GM21447 (cell line): ENCODE results near the gene LY9.

Experiments used
- ATAC-seq: cut with Tn5 transposase; IDR thresholded peaks from one replicate; pipeline ENCODE4 v1.9.1; 2021; ENCODE audit not compliant: unreplicated experiment

The LY9 gene

DNA sequence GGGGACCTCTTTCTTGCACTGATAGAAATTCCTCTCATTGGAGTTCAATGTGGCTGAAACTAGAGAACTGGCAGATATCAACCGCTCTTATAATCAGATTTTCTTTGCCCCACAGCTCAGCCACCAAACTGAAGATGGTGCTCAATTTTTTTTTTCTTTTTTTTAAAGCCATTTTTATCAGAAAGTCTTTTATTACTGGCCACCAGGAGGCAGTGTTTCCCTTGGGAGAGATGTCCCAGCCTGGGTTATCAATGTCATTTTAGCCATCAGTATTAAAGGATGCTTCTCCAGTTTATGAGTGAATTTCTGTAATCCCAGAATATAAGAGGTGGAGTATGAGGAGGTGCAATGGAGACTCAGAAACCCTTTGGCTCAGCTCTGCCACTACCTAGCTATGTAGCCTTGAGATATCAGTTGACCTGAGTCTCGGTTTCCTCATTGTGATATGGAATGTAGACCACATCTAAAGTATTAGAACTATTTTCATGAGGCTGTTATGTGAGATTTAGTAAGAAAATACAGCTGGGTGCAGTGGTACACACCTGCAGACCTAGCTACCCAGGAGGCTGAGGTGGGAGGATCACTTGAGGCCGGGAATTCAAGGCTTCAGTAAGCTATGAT is 39.1 kb downstream of the LY9 start:
- ATAC-seq, result no peak

- ATAC-seq, result no peak
These were observed 39.8 kb downstream of the LY9 start for GRCh38 chr1:160835751-160836150.

GRCh38 chr1:160836561-160836960 is 40.6 kb downstream of the LY9 start:
- ATAC-seq, result no peak

DNA sequence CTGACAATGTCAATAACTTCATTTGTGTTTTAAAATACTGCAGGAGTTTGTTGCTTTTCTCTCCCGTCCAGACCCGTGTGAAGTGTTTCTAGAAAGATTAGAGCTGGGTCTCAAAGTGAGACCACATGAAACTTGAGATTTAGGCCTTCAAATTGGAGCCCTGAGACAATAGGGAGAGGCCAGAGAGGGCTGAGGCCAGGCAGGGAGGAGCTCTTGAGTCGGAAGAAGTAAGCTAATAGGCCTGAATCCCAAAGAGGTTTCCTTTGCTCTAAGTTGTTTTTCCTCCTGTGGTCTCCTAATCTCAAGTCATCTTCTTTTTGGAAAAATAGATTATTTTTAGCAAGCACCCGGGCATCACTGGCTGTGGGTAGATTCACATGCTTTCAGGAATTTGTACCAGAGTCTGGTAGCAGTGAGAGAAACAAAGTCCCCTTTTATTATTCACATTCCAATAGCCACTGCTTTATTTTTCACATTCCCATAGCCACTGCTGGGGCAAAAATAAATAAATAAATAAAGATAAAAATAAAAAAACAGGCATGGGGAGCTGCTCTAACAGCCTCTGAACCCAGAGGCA is 41.1 kb downstream of the LY9 start:
- ATAC-seq, result no peak

GRCh38 chr1:160837558-160838205 is 41.7 kb downstream of the LY9 start:
- peak; percentile 75 for ATAC-seq

GRCh38 chr1:160838888-160839287 is 42.9 kb downstream of the LY9 start:
- ATAC-seq, result no peak

DNA sequence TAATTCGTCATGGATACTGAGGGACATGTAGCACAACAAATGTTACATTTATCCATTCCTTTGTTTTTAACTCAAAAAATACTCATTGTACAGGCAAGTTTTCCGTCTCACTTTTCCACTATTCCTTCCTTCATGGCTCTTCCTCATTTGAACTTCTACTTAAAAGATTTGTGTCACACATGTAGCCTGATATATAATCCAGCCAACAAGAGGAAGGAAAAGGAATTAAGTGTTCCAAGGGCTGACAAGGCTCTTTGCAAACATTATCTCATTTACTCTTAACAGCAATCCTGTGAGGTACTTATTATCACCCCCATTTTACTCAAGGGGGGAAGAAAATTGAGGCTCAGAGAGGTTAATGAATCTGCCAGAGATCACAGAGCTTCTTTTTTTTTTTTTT is 43.8 kb downstream of the LY9 start:
- ATAC-seq, result no peak

DNA sequence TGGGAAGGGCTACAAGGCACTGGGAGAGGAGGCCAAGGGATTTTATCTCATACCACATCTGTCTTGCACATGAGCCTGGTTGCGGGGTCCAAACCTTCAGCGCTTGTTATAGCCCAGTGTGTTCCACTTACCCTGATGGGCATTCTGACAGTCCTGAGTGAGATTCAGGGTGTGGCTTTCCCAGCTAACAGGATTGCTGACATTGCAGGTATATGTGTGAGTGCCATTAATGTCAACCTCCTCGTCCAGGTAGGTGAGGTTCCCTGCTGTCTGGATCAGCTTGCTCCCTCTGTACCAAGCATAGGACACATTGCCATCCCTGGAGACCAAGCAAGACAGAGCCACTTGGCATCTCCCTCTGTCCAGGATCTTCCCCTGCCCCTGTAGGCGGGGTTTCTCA is 45.1 kb downstream of the LY9 start:
- ATAC-seq, result no peak

- ATAC-seq, result no peak
These were observed 48.7 kb downstream of the LY9 start for GRCh38 chr1:160844447-160845232.

GRCh38 chr1:160846281-160846680 is 50.3 kb downstream of the LY9 start:
- no peak for ATAC-seq

GRCh38 chr1:160850541-160850940 is 54.6 kb downstream of the LY9 start:
- ATAC-seq, result no peak

- ATAC-seq, result no peak
These were observed 55.0 kb downstream of the LY9 start for GRCh38 chr1:160850993-160851392.

DNA sequence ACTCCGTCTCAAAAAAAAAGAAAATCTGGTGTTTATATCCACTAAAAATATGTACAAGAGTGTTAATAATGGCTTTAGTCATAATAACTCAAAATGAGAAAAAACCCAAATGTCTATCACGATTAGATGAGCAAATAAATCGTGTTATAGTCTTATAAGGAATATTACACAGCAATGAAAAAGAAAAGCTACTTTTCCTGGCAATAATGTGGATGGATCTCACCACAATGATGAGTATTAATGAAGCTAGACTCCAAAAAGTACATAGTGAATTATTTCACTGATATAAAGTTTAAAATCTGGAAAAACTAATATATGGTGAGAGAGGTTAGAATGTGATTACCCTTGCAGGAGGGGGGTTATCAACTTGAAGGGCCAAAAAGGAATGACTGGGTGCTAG is 57.0 kb downstream of the LY9 start:
- ATAC-seq, result no peak

GRCh38 chr1:160853754-160854153 is 57.8 kb downstream of the LY9 start:
- ATAC-seq, result no peak

GRCh38 chr1:160855181-160855981 is 59.4 kb downstream of the LY9 start:
- ATAC-seq, result peak; percentile 86

DNA sequence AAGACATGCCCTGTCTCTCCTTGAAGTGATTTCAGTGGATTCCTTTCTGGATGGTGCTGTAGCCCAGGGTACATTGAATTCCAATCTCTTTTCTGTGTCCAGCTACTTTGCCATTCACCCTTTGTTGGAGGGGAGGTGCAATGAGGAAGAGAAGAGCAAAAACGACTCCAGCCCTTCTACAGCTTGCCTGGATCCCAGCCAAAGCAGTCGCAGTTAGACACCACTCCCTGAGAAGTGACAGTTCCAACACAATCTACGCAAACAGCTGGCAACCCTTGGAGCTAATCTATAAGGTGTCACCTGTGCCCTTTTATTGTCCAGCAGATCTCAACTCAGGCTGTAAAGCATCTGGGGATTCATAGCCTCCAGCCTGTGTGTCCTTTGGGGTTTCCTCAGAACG is 62.1 kb downstream of the LY9 start:
- ATAC-seq, result no peak

GRCh38 chr1:160858507-160858906 is 62.5 kb downstream of the LY9 start:
- ATAC-seq, result no peak

DNA sequence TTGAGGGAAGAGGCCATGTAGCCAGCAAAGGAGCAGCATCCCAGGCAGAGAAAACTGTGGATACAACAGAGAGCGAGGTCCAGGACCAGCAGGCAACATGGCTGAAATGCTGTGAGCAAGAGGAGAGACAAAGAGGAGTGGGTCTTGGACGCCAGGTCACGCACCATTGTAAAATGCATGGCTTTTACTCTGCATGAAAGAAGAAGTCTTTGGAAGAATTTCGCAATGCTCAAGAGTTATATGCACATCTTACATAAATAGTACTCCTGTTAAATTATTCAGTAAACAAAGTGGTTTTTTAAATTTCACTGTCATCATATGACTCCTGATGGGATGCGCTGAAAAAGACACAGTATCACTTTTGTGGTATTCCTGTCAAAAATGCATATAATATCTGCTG is 63.2 kb downstream of the LY9 start:
- no peak for ATAC-seq

GRCh38 chr1:160860840-160861505 is 65.0 kb downstream of the LY9 start:
- ATAC-seq, result no peak

DNA sequence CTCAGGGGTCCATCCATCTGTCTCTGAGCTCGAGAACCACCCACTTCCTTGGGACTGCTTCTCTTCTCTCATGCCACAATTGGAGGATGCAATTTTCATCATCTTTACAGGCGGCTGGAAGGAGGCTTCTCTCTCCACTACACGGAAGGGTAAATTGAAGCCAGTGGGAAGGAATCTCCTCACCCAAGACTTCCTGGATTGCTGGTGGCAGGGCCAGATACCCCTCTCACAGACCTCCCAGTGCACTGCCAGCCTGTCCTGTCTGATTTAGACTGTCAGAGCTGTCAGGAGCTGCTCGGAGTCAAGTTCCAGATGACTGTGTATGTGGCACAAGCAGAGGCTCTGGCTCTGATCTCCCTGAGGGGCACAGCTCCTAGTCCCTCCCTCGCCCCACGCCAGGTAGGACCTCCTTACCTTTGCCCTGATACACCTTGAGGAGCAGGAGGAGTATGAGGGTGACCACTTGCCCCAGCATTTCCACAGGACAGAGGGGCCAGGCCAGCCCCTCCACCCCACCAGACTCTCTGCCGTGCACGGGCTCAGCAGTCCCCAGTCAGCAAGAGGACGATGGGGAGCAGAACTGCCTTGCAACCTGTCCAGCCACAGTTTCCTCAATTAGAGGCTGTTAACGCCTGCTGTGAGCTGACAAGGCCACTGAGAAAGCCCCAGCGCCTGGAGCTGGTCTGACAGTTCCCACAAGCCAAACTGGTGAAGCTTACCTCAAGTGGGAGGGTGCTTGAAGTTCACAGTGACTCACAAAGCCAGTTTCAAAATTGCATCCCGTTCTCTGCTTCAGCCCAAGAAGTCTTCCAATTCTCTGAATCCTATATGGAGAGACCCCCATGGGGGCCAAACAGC is 66.5 kb downstream of the LY9 start, which contains the start of gene CD244:
TSS of gene CD244 (minus strand) at position 685 of the 858 bp plus-strand sequence. CDS start at position 475, 210 bp downstream.
- ATAC-seq, result peak; percentile 83
